ENCODE data around the gene CATSPER4. TPM values are rescaled to one million over a fixed set of nuclear protein-coding genes. Genes with fewer than 3 reads are reported as not detected.

The CATSPER4 gene
- total and polyA plus RNA-seq, 2 of the 13 experiments (the other 11 are each of a cell fraction or from before 2014, with no cell fraction given) = not detected

DNA sequence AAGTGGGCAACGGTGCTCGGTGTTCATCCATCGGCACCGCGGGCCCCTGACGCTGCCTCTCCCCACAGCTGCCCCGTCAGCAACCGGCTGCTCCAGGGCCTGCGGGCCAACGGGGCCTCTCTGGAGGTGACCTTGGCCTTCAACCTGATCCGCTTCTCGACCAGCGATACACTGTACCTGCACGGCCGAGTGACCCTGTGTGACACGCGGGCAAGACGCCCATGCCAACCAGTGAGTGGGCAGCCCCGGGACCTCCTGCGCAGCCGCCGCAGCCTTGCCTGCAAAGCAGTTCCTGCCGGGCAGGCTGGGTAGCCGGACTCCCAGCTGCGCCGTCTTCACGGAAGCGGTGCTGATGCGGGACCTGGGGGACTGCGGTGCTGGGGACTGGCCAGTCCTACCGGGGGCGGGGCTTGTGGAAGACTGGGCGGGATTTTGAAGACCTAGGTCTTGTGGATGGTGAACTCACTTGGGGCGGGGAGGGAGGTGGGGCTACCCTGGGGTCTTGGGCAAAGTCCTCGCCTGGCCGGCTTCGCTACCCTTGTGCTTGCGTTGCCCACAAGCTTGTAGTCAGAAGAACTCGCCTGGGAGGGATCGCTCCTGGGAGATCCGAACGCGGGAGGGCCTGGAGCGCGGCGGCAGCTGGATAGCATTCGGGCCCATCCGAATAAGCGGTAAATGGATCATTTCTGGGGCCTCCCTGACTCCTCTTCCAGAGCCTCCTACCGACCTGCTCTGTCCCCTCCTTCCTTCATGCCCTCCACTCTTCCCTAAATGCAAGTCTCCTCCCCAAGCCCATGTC is 34.8 kb downstream of the CATSPER4 start (continued):
- TF ChIP-seq, protein P1, sequence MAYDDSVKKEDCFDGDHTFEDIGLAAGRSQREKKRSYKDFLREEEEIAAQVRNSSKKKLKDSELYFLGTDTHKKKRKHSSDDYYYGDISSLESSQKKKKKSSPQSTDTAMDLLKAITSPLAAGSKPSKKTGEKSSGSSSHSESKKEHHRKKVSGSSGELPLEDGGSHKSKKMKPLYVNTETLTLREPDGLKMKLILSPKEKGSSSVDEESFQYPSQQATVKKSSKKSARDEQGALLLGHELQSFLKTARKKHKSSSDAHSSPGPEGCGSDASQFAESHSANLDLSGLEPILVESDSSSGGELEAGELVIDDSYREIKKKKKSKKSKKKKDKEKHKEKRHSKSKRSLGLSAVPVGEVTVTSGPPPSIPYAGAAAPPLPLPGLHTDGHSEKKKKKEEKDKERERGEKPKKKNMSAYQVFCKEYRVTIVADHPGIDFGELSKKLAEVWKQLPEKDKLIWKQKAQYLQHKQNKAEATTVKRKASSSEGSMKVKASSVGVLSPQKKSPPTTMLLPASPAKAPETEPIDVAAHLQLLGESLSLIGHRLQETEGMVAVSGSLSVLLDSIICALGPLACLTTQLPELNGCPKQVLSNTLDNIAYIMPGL (CRISPR knock-in tag; IDR thresholded peaks at IDR 0.05; ENCODE audit: borderline replicate concordance in 1 of 2, low read depth in 1 of 2) = peak in 1 of 2 experiments; percentile 37; a peak in 1 of 4 replicates
- no peak for TF ChIP-seq TBP (CRISPR knock-in tag; IDR thresholded peaks at IDR 0.05)
- no peak for TF ChIP-seq ZNF34 (CRISPR knock-in tag; IDR thresholded peaks at IDR 0.05; ENCODE audit: borderline replicate concordance)
- TF ChIP-seq EP300 (IDR thresholded peaks at IDR 0.05; ENCODE audit: low read depth in 2 of 2, low read length in 2 of 2) = no peak
- no peak for TF ChIP-seq EP300 (CRISPR knock-in tag; IDR thresholded peaks at IDR 0.05; ENCODE audit: borderline replicate concordance)
- TF ChIP-seq ZNF292 (CRISPR knock-in tag; IDR thresholded peaks at IDR 0.05; ENCODE audit: borderline replicate concordance, low read depth) = peak; percentile 91
- no peak for TF ChIP-seq HNRNPH1 (optimal IDR thresholded peaks at IDR 0.05; ENCODE audit: low read depth, low read length)
- TF ChIP-seq TRIM24 (CRISPR knock-in tag; IDR thresholded peaks at IDR 0.05) = 0 out of 2 replicates have a peak, but pooled peaks have one; percentile 20
- TF ChIP-seq MEIS2 (CRISPR knock-in tag; IDR thresholded peaks at IDR 0.05) = no peak
- TF ChIP-seq ZFP37 (CRISPR knock-in tag; IDR thresholded peaks at IDR 0.05; ENCODE audit: borderline replicate concordance) = no peak
- no peak for TF ChIP-seq ZNF10 (CRISPR knock-in tag; IDR thresholded peaks at IDR 0.05; ENCODE audit: borderline replicate concordance, low read depth)
- TF ChIP-seq ZNF510 (CRISPR knock-in tag; IDR thresholded peaks at IDR 0.05; ENCODE audit: low read depth) = no peak
- no peak for TF ChIP-seq ZNF790 (CRISPR knock-in tag; IDR thresholded peaks at IDR 0.05; ENCODE audit: borderline replicate concordance)
- 0 out of 2 replicates have a peak, but pooled peaks have one; percentile 26 for TF ChIP-seq ZNF792 (CRISPR knock-in tag; IDR thresholded peaks at IDR 0.05)
- 0 out of 2 replicates have a peak, but pooled peaks have one; percentile 66 for TF ChIP-seq ZNF598 (CRISPR knock-in tag; IDR thresholded peaks at IDR 0.05; ENCODE audit: borderline replicate concordance)
- 0 out of 2 replicates have a peak, but pooled peaks have one; percentile 66 for TF ChIP-seq HNF4A (CRISPR knock-in tag; IDR thresholded peaks at IDR 0.05)
- TF ChIP-seq HOXA7 (CRISPR knock-in tag; IDR thresholded peaks at IDR 0.05) = peak; percentile 87; the same call in 1 of the 2 replicates
- no peak for TF ChIP-seq MBNL3 (CRISPR knock-in tag; conservative IDR thresholded peaks at IDR 0.05)
- no peak for TF ChIP-seq ZFP36 (IDR thresholded peaks at IDR 0.05; ENCODE audit: borderline replicate concordance, low read depth, low read length, partially characterized antibody)
- TF ChIP-seq NFYB (CRISPR knock-in tag; IDR thresholded peaks at IDR 0.05) = peak; percentile 20; the same call in 1 of the 2 replicates
- 0 out of 2 replicates have a peak, but pooled peaks have one; percentile 65 for TF ChIP-seq ZNF564 (CRISPR knock-in tag; IDR thresholded peaks at IDR 0.05)
- TF ChIP-seq, protein P2, sequence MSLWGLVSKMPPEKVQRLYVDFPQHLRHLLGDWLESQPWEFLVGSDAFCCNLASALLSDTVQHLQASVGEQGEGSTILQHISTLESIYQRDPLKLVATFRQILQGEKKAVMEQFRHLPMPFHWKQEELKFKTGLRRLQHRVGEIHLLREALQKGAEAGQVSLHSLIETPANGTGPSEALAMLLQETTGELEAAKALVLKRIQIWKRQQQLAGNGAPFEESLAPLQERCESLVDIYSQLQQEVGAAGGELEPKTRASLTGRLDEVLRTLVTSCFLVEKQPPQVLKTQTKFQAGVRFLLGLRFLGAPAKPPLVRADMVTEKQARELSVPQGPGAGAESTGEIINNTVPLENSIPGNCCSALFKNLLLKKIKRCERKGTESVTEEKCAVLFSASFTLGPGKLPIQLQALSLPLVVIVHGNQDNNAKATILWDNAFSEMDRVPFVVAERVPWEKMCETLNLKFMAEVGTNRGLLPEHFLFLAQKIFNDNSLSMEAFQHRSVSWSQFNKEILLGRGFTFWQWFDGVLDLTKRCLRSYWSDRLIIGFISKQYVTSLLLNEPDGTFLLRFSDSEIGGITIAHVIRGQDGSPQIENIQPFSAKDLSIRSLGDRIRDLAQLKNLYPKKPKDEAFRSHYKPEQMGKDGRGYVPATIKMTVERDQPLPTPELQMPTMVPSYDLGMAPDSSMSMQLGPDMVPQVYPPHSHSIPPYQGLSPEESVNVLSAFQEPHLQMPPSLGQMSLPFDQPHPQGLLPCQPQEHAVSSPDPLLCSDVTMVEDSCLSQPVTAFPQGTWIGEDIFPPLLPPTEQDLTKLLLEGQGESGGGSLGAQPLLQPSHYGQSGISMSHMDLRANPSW (CRISPR knock-in tag; IDR thresholded peaks at IDR 0.05; ENCODE audit: borderline replicate concordance) = no peak
- no peak for TF ChIP-seq THYN1 (CRISPR knock-in tag; IDR thresholded peaks at IDR 0.05; ENCODE audit: borderline replicate concordance, low read depth)
- peak; percentile 88 for TF ChIP-seq NR2C2 (CRISPR knock-in tag; IDR thresholded peaks at IDR 0.05; ENCODE audit: borderline replicate concordance)
- TF ChIP-seq XBP1 (CRISPR knock-in tag; IDR thresholded peaks at IDR 0.05) = no peak
- peak; percentile 56; the same call in 1 of the 2 replicates for TF ChIP-seq MIER3 (CRISPR knock-in tag; IDR thresholded peaks at IDR 0.05; ENCODE audit: borderline replicate concordance)
